RWPE1 (cell line): ENCODE data around the gene DCP2.

Experiments
- CTCF ChIA-PET: fragments of 350-600 bp; sonication (Branson Sonifier 250); formaldehyde crosslinking; extraction: SDS; loops from one replicate; lab custom pipeline; 2021; lab: Yijun Ruan, JAX
- POLR2A ChIA-PET: fragments of 400-600 bp; formaldehyde crosslinking; extraction: SDS; loops from one replicate; lab custom pipeline; 2020; ENCODE audit warnings: antibody characterized with exemption; ENCODE audit not compliant: low non-redundant PET; lab: Yijun Ruan, JAX
- DNase-seq: peaks from one replicate; pipeline ENCODE4 v3.0.0; 2012; ENCODE audit warnings: low spot score
- H3K27ac ChIP-seq: fragments of 450-650 bp; 2 replicates; pipeline ENCODE4 v1.5.1; 2017
- TF ChIP-seq, protein P1 (sequence below): fragments of 450-650 bp; conservative IDR thresholded peaks from 2 replicates; pipeline ENCODE4 v1.5.1; 2017; ENCODE audit warnings: low read depth, mild to moderate bottlenecking

DCP2 gene

DNA sequence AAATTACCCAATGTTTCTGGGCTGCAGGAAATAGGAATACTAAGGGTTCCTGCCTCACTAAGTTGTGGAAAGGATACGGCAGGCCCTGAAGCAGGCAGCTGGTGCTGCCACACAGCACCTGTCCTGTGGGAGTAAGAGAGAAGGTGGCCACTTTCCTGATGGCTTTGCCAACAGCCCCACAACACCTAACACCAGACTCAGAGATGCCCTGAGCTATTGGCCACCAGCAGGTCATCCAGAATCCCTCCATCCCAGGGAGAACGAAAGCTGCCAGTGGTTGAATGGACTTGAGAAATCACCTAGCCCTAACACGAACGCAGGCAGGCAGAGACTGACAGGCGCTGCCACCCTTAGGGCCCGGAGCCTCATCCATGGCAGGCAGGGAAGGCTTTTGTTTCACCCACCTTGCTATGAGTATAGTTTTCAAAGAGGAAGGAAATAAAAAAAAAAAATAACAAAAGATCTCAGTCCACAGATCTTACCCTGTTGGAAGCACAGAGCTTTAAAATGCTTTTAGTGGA is 82.2 kb downstream of the DCP2 start:
- no peak for DNase-seq
- peak overlapping the region; percentile 58 for H3K27ac ChIP-seq
- POLR2A ChIA-PET, result no interaction called here
- TF ChIP-seq, protein P1, sequence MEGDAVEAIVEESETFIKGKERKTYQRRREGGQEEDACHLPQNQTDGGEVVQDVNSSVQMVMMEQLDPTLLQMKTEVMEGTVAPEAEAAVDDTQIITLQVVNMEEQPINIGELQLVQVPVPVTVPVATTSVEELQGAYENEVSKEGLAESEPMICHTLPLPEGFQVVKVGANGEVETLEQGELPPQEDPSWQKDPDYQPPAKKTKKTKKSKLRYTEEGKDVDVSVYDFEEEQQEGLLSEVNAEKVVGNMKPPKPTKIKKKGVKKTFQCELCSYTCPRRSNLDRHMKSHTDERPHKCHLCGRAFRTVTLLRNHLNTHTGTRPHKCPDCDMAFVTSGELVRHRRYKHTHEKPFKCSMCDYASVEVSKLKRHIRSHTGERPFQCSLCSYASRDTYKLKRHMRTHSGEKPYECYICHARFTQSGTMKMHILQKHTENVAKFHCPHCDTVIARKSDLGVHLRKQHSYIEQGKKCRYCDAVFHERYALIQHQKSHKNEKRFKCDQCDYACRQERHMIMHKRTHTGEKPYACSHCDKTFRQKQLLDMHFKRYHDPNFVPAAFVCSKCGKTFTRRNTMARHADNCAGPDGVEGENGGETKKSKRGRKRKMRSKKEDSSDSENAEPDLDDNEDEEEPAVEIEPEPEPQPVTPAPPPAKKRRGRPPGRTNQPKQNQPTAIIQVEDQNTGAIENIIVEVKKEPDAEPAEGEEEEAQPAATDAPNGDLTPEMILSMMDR, result no peak
- CTCF ChIA-PET, result no interaction called here

DNA sequence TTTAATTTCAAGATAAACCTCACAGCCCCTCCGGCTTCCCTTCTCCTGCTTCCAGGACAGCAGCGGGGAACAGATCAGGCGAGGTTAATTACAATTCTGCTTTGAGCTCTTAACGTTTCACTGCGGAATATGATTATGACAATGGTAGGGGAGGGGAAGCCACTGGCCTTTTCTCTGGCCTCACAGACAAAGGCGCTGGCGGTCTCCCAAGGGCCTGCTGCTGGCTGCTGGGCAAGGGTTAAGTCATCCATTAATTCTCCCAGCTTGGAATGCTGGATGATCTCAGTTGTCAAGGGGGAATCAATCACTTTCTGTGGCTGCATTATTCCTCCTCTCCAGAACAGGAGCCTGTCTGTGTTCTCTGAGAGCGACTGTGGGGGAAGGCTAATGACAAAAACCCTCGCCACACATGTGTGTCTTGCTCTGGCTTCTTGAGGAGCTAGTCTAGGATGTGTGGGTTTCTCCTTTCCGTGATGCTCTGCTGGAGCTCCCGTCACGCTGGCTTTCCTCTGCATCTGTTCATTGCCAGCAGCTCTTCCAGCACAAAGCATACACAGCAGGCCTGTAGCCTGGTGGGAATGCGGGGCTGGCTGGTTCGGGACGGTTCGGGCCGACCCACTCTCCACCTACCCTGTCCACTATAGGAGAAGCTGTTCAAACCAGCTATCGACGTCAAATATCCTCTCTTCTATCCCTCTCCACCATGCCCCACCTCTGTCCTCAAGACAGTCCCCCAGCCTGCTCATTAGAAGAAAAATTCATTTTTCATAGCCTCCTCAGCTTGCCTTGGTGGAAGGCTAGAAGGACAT is 82.8 kb downstream of the DCP2 start:
- ChIA-PET POLR2A (no interaction called here), CTCF (interaction anchor here (0.5 to 0.7 kb wide), 3 partner anchors 12 to 622 kb away, joined by 3 to 4 read pairs (median 3); no protein-coding TSS in a partner anchor)
- DNase-seq, result no peak

DNA sequence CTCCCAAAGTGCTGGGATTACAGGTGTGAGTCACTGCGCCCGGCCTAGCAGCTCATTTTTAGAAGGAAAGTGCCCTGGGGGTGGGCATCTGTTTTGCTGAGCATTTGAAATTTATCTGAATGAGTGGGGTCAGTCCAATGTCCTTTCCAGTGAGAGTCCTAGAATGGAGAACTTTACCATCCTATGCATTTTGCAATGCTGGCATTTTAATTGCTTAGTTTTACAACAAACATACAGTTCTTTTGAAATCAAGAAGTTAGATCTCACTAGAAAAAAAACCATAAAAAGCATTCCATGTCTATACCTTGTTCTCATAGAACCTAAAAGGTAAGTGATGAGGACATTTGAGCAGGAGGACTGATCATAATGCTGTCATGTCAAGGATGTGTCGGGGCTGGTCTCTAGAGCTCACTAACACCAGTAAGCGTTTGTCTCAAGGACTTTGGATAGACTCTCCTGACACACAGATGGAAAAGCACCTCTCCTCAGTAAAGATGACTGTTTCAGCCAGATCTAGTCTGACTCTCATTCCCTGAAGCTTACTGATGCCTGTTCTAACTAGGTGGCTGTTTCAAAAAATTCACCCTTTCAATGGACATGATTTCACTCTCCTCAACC is 83.9 kb downstream of the DCP2 start:
- CTCF ChIA-PET, result no interaction called here
- POLR2A ChIA-PET, result no interaction called here

More for the DNA sequence above, 82.8 kb downstream of the DCP2 start:
- TF ChIP-seq, protein P1, result no peak
- H3K27ac ChIP-seq, result 0 out of 2 replicates have a peak overlapping the region, but pooled peaks have one; percentile 4

DNA sequence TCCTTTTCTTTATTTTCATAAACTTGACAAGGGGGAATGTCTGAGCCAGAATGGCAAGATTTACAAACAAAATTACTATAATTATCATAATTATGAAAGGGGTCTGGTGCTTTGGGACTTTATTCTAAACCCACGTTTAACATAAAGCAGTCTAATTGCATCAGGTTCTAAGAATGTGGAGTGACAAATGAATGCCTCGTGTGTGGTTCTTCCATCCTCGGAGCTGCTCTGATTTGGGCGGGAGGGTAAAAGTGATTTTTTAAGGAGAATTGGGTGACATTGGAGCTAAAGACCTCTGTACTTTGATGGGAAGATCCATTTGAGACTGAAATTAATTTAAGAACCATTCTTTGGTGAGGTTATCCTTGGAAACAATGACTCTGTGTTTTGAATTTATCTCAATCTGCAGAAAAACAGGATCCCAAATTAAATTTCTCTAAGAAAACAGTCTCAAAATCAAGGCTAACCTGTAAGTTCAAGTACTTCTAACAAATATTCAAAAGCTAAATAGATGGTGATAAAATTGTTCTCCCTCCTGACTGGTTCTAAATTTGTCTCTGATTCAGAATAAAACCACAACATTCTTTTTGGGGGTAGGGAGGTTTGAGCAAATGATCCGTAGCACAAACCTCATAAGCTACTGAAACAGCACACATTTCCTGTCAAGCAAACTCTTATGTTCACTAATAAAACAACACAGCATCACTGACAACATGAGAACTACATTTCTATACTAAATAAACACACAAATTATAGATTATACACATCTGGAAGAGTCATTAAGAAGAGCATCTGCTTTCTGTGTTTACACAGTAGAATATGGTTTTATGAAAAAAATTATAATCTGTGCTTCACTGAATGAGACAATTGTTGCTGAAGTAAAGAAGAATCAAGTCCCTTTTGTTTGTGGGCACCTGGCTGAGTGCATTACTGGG is 85.5 kb downstream of the DCP2 start:
- no peak for DNase-seq
- POLR2A ChIA-PET, result no interaction called here
- H3K27ac ChIP-seq, result no peak overlapping the region
- CTCF ChIA-PET, result interaction anchor here (0.7 kb wide), 1 partner anchor 317 kb away, joined by 3 read pairs; no protein-coding TSS in a partner anchor
- TF ChIP-seq, protein P1, result no peak

More for the DNA sequence above, 83.9 kb downstream of the DCP2 start:
- TF ChIP-seq, protein P1, result no peak
- DNase-seq, result no peak
- no peak overlapping the region for H3K27ac ChIP-seq

DNA sequence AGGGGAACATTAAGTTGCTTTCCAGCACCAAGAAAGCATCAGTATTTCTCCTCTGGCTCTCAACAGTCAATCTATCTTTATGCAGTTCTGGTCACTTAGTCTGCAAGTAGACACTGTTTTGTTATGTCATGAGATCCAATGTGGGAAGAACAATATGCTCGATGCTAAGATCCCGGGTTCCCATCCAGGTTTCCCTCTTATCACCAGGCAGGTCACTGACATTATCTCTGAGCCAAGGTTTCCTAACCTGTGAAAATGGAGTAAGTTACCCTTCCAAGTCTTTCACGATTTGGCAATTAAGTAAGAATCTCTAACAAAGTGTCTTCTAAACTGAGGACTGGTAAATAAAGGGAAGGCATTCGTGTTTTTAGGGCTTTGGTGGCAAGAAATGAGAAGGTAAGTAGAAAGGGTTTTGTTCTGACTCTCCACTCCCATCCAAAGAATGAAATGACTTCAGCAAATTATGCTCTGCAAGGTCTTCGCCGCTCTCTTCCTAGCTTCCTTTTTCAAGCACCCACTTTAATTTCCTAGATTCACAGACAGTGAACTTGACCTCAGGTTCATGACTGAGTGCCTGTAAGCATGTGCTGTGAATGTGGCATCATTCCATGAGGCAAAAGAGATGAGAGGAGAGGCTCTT is 86.4 kb downstream of the DCP2 start:
- H3K27ac ChIP-seq, result no peak overlapping the region
- no peak for DNase-seq
- ChIA-PET POLR2A (no interaction called here), CTCF (no interaction called here)
- TF ChIP-seq, protein P1, result no peak
